Esophagus squamous epithelium (tissue), 5 donors: ENCODE measurements around the gene VPS35L. TPM values are rescaled to one million over a fixed set of nuclear protein-coding genes. Genes with fewer than 3 reads are reported as not detected.
A peak's percentile ranks its signal among the peaks of the same experiment; 100 is the strongest.

Experiments used
- DNase-seq: peaks from one replicate; lab custom pipeline; 2025; lab: John Stamatoyannopoulos, UW
- H3K27ac ChIP-seq, 4 donors: fragments of 200-600 bp; sonication (generic); one replicate each; pipeline ENCODE4 v1.5.1; 2016 to 2019; ENCODE audit warnings: mild to moderate bottlenecking in 1 of 4
- H3K27me3 ChIP-seq, 4 donors: fragments of 200-600 bp; sonication (generic); 1 replicate in 3 of 4; 2 replicates in 1 of 4; pipeline versions ENCODE4 v1.5.1 to v1.6.0; 2017 to 2021; ENCODE audit warnings: antibody characterized with exemption in 1 of 4
- H3K36me3 ChIP-seq, 3 donors: fragments of 200-600 bp; sonication (generic); one replicate each; pipeline ENCODE4 v1.5.1; 2016 to 2019
- H3K4me1 ChIP-seq, 3 donors: fragments of 200-600 bp; sonication (generic); one replicate each; pipeline ENCODE4 v1.5.1; 2017 to 2019
- H3K4me3 ChIP-seq, 4 donors: fragments of 200-600 bp; sonication (generic); 1 replicate in 3 of 4; 2 replicates in 1 of 4; pipeline ENCODE4 v1.5.1; 2016 to 2019; ENCODE audit warnings: mild to moderate bottlenecking in 2 of 4, moderate library complexity in 1 of 4
- H3K9me3 ChIP-seq, 3 donors: fragments of 200-600 bp; sonication (generic); one replicate each; pipeline ENCODE4 v1.5.1; 2016 to 2019
- CTCF ChIP-seq, 6 experiments: fragments of 450-650 bp in 4 of 6; fragments of 200-600 bp in 2 of 6; sonication (generic) in 2 of 6; IDR thresholded peaks; one replicate each; pipeline ENCODE4 v1.5.1; 2016 to 2019; ENCODE audit warnings: antibody characterized with exemption in 6 of 6, mild to moderate bottlenecking in 4 of 6, moderate library complexity in 4 of 6
- POLR2A ChIP-seq, 4 donors: fragments of 450-650 bp; IDR thresholded peaks; one replicate each; pipeline ENCODE4 v1.6.1; 2017; ENCODE audit warnings: antibody characterized with exemption in 4 of 4, mild to moderate bottlenecking in 4 of 4, moderate library complexity in 3 of 4
- WGBS, 2 donors: methylation state at CpG; one replicate each; pipeline ENCODE4 v1.1.5; 2018; 5-methylcytosine and 5-hydroxymethylcytosine counted together
- intact Hi-C: fragments of 100-400 bp; cut with DNase I; formaldehyde crosslinking; loops from one replicate; pipeline ENCODE4 v1.15.0; 2022
- total RNA-seq, 4 donors: library from RNA; depleted of rRNA; stranded (reverse); fragments of >200 nt; gene quantifications; one replicate each; pipeline ENCODE4 v1.1.0, GENCODE V29; 2016
- donor health status: DM: yes; HTN: yes; CAD: no.

VPS35L gene
- total RNA-seq, 4 donors from 2014 or later, result 20.8 to 32.9 (median 23.9) TPM

- Histone ChIP-seq H3K27ac (no peak overlapping the region), H3K27me3 (no peaks in the 10 kb centered on the region), H3K36me3 (peaks cover 15 to 98% (median 41%) of the 10 kb centered on the region in 3 donors), H3K4me3 (no peak overlapping the region), H3K4me1 (no peaks in the 10 kb centered on the region), H3K9me3 (no peaks in the 10 kb centered on the region)
- TF ChIP-seq POLR2A (IDR thresholded peaks at IDR 0.05) (no peak), CTCF (IDR thresholded peaks at IDR 0.05) (no peak)
- DNase-seq, result no peak
- 89 to 91% methylated on average over 8 to 9 of the region's 9 CpGs for WGBS, 2 donors
- intact Hi-C loops, result no loop called here
Observed at GRCh38 chr16:19573997-19574396, 18.5 kb downstream of the VPS35L start.

GRCh38 chr16:19574615-19575014 is 19.1 kb downstream of the VPS35L start:
- Histone ChIP-seq H3K4me1 (no peaks in the 10 kb centered on the region), H3K4me3 (no peak overlapping the region), H3K27me3 (no peaks in the 10 kb centered on the region), H3K36me3 (peaks cover 15 to 98% (median 41%) of the 10 kb centered on the region in 3 donors), H3K9me3 (no peaks in the 10 kb centered on the region), H3K27ac (no peak overlapping the region)
- intact Hi-C loops, result no loop called here
- no peak for DNase-seq
- TF ChIP-seq POLR2A (IDR thresholded peaks at IDR 0.05) (no peak), CTCF (IDR thresholded peaks at IDR 0.05) (no peak)
- 46 to 64% methylated on average over 2 of the region's 2 CpGs for WGBS, 2 donors

- peaks cover 12 to 98% (median 34%) of the 10 kb centered on the region in 3 donors for H3K36me3 ChIP-seq
- no peaks in the 10 kb centered on the region for H3K9me3 ChIP-seq
- no peak for DNase-seq
- H3K27me3 ChIP-seq, result no peaks in the 10 kb centered on the region
- intact Hi-C loops, result no loop called here
- TF ChIP-seq CTCF (IDR thresholded peaks at IDR 0.05) (no peak), POLR2A (IDR thresholded peaks at IDR 0.05) (no peak)
- peak overlapping the region in 1 of 4 donors; percentile 6 for H3K4me3 ChIP-seq
- WGBS, 2 donors, result 78 to 80% methylated on average over 9 of the region's 10 CpGs
- H3K27ac ChIP-seq, result peak overlapping the region; percentile 33 to 89 (median 74)
- H3K4me1 ChIP-seq, result no peaks in the 10 kb centered on the region
Observed at GRCh38 chr16:19578378-19578971, 23.0 kb downstream of the VPS35L start.

GRCh38 chr16:19582050-19582831 is 26.7 kb downstream of the VPS35L start:
- WGBS, 2 donors, result 71 to 72% methylated on average over 10 of the region's 10 CpGs
- H3K27ac ChIP-seq, result peak overlapping the region in 1 of 4 donors; percentile 29
- DNase-seq, result no peak
- H3K4me3 ChIP-seq, result no peak overlapping the region
- H3K9me3 ChIP-seq, result no peaks in the 10 kb centered on the region
- H3K27me3 ChIP-seq, result no peaks in the 10 kb centered on the region
- peaks cover 0 to 100% (median 9%) of the 10 kb centered on the region in 3 donors for H3K36me3 ChIP-seq
- TF ChIP-seq CTCF (IDR thresholded peaks at IDR 0.05) (no peak), POLR2A (IDR thresholded peaks at IDR 0.05) (no peak)
- H3K4me1 ChIP-seq, result peaks cover 0 to 6% (median 0%) of the 10 kb centered on the region in 3 donors
- intact Hi-C loops, result no loop called here
